ENCODE measurements around the gene WNK1.

The WNK1 gene

GRCh38 chr12:943051-943450 is 190.7 kb downstream of the WNK1 start:
- no peak overlapping the region for H3K4me3 ChIP-seq (replicated peaks; ENCODE audit: low read depth, low read length)
- no peak for TF ChIP-seq CTCF (IDR thresholded peaks at IDR 0.05; ENCODE audit: insufficient read depth, low read length, poor library complexity, severe bottlenecking)
- peaks cover 1% of the 10 kb centered on the region for H3K36me3 ChIP-seq (ENCODE audit: control insufficient read depth, insufficient read depth, low read length)
- no peaks in the 10 kb centered on the region for H3K27me3 ChIP-seq (replicated peaks; ENCODE audit: control insufficient read depth, insufficient read depth, low read length)
- no peak for DNase-seq (ENCODE audit: extremely low read depth, insufficient read length)

GRCh38 chr12:944211-944610 is 191.8 kb downstream of the WNK1 start:
- Histone ChIP-seq H3K4me3 (replicated peaks; ENCODE audit: low read depth, low read length) (no peak overlapping the region), H3K27me3 (replicated peaks; ENCODE audit: control insufficient read depth, insufficient read depth, low read length) (no peaks in the 10 kb centered on the region), H3K36me3 (ENCODE audit: control insufficient read depth, insufficient read depth, low read length) (peaks cover 1% of the 10 kb centered on the region)
- no peak for DNase-seq (ENCODE audit: extremely low read depth, insufficient read length)
- no peak for TF ChIP-seq CTCF (IDR thresholded peaks at IDR 0.05; ENCODE audit: insufficient read depth, low read length, poor library complexity, severe bottlenecking)

- DNase-seq (ENCODE audit: extremely low read depth, insufficient read length): no peak
- Histone ChIP-seq H3K36me3 (ENCODE audit: control insufficient read depth, insufficient read depth, low read length) (peaks cover 1% of the 10 kb centered on the region), H3K27me3 (replicated peaks; ENCODE audit: control insufficient read depth, insufficient read depth, low read length) (no peaks in the 10 kb centered on the region), H3K4me3 (replicated peaks; ENCODE audit: low read depth, low read length) (no peak overlapping the region)
- no peak for TF ChIP-seq CTCF (IDR thresholded peaks at IDR 0.05; ENCODE audit: insufficient read depth, low read length, poor library complexity, severe bottlenecking)
These were observed 193.8 kb downstream of the WNK1 start for GRCh38 chr12:946212-946611.

- TF ChIP-seq CTCF (IDR thresholded peaks at IDR 0.05; ENCODE audit: insufficient read depth, low read length, poor library complexity, severe bottlenecking): no peak
- H3K27me3 ChIP-seq (replicated peaks; ENCODE audit: control insufficient read depth, insufficient read depth, low read length): no peaks in the 10 kb centered on the region
- no peak for DNase-seq (ENCODE audit: extremely low read depth, insufficient read length)
- H3K36me3 ChIP-seq (ENCODE audit: control insufficient read depth, insufficient read depth, low read length): peaks cover 1% of the 10 kb centered on the region
- no peak overlapping the region for H3K4me3 ChIP-seq (replicated peaks; ENCODE audit: low read depth, low read length)
These were observed 194.3 kb downstream of the WNK1 start for GRCh38 chr12:946631-947030.

GRCh38 chr12:948238-948637 is 195.9 kb downstream of the WNK1 start:
- TF ChIP-seq CTCF (IDR thresholded peaks at IDR 0.05; ENCODE audit: insufficient read depth, low read length, poor library complexity, severe bottlenecking): no peak
- Histone ChIP-seq H3K36me3 (ENCODE audit: control insufficient read depth, insufficient read depth, low read length) (peaks cover 1% of the 10 kb centered on the region), H3K4me3 (replicated peaks; ENCODE audit: low read depth, low read length) (peak overlapping the region; percentile 88), H3K27me3 (replicated peaks; ENCODE audit: control insufficient read depth, insufficient read depth, low read length) (no peaks in the 10 kb centered on the region)
- DNase-seq (ENCODE audit: extremely low read depth, insufficient read length): no peak
